HG02642 (cell line): ENCODE results near the gene OTOS.

Experiments used
- ATAC-seq: cut with Tn5 transposase; IDR thresholded peaks from one replicate; pipeline ENCODE4 v1.9.1; 2021; ENCODE audit warnings: mild to moderate bottlenecking; ENCODE audit not compliant: unreplicated experiment, poor library complexity

OTOS gene

DNA sequence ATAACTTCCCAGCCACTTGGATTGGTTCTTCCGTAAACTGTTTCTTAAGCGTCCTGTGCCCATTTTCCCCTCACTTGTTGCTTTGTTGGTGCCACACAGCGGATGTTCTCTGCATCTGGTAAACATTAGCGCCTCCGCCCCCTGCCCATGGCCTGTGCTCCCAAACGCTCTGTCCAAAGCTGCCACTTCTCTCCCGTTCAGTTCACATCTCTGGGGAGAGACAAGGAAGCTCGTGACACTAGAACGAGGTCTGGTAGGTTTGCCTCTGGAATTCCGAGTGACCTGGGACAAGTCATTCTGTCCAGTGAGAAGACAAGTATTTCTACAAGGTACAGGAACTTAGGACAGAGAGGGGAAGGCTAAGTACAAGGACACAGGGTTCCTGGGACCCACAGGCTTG lies 13.7 kb downstream of the OTOS start:
- no peak for ATAC-seq

DNA sequence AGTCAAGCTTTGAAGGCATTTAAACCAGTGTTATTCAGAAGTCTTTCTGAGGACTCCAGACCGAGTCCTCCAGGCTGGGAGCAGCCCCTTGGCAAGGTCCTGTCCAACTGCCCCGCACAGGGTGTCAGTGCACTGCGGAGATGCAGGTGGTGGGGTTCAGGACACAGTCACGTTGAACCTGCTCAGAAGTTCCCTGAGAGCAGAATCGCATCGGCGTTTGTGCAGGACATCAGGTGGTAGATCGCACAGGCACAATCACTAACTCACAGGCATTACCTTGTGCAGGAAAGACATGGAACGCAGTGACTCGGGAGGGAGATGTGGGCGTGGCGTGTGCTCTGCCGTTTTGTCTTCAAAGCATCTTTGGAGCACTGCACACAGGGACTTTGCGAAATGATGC lies 14.7 kb downstream of the OTOS start:
- no peak for ATAC-seq

DNA sequence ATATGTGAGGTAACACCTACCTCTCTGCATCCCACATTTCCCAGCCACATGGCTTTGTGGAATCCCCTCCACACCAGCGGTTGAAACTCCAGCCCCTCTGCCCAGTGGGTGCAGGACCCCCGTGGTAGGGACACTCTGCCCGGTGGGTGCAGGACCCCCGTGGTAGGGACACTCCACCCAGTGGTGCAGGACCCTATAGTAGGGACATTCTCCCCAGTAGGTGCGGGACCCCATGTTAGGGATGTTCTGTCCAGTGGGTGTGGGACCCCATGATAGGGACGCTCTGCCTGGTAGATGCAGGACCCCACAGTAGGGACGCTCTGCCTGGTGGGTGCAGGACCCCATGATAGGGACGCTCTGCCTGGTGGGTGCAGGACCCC lies 15.8 kb downstream of the OTOS start:
- no peak for ATAC-seq

DNA sequence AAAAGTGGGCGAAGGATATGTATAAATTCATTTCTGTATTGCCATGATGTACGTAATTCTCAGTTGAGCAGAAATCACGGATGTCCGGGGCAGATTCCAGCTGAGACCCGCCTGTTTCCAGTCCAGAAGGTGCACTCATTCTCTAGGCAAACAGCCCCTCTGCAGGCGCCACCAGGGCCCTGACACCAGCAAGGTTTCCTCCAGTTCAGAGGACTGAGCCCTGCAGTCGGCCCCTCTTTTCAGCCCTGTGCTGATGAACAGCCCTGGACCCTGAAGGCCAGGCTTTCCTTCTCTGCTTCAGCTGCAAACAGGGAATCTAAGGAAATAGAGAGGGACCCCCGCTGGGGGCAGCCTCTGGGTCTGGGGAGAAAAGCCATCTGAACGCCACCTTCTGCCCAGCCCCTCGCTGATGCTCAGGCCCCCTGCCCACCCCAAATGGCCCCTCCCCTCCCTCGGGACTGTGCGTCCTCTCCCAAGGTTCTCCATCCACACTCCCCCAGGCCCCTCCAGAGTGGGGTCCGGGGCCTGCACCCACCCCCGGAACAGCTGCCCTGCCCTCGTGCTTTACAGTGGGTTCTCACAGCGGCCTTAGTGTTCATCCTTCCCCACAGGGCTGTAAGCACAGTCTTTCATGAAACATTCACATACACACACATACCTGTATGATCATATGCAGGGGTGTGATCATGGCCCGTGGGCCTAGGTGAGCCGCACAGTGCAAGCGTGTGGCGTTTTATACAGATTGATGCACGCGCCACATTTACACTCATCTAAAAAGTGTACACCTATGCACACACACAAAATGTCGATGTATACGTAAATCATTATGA lies 16.4 kb downstream of the OTOS start:
- ATAC-seq = no peak

DNA sequence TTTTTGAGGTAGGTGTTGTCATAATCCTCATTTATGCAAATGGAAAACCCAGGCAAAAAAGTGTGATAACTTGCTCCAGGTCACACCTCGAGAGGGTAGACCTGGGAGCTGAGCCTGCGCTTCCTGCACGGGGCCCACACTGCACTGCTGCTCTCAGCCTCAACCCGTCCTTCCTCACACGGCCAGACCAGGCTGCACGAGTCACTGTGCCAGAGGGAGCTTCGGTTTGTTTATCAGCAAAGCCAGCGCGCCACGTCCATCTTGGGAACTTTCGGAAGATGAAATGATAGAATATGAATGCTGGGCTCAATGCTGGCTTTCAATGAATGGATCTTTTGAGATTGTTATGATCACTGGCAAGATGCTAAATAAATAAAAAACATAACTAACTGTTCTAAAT lies 18.8 kb downstream of the OTOS start:
- ATAC-seq = no peak

DNA sequence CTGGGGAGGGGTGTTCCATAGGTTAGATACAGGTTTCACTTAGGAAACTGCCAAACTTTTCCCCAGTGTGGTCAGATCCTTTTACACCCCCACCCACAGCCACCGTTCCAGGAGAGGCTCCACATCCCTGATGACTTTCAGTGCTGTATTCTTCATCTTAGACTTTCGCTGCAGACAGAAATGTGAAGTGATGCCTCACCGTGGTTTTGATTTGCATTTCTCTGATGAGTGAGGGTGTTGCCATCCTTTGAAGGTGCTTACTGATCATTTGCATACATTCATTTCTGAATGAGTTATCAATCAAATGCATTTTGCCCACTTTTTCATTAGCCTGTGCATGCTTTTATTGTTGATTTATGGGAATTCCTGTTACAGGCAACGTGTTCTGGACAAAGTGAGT lies 19.3 kb downstream of the OTOS start:
- no peak for ATAC-seq

DNA sequence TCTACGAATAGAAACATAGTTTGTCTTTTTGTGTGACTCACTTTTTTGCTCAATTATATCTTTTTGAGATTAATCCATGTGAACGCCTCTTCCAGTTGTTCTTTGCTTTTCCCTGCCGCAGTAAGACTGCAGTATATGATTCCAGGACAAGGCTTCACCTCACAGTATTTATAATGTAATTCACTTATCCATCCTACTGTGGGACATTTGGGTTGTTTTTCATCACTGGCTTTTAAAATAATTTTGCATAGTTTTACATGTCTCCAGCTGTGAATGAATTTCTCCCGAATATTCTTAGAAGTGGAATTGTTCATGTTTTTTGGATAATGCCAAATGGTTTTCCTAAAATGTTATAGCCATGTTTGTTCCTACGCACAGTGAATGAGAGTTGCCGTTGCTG lies 26.2 kb downstream of the OTOS start:
- no peak for ATAC-seq

DNA sequence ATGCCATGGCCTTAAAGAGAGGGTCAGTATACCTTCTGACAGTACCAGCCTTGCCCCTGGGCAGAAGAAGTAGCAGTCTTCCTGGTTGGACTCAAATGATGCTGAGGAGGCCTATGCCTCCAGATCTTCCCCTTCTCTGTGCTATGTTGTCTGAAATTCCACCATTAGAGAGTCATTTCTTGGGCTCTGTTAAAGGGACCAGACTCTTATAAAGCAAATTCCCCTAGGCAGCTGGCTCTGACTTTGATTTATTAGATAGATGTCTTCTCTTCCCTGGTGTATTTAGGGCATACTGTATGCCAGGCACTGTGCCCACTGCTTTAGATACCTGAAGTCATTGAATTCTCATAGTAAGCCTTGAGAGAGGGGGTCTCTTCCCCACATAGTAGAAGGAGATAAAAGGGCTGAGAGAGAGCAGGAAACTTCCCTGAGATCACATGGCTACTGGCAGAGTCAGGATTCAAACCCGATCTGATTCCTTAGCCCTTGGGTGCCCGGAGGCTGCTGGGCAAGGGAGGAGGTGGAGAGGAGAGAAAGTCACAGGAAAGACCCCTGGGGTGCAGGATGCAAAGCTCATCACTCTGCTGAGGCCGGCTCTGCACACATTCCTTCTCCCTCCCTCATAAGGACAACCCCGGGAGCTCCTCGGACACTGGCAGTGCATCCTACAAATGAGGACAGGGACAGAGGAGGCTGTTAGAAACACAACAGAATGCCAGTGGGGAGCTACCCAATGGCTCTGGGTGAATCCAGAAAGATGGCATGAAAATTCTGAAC lies 27.4 kb downstream of the OTOS start:
- no peak for ATAC-seq

DNA sequence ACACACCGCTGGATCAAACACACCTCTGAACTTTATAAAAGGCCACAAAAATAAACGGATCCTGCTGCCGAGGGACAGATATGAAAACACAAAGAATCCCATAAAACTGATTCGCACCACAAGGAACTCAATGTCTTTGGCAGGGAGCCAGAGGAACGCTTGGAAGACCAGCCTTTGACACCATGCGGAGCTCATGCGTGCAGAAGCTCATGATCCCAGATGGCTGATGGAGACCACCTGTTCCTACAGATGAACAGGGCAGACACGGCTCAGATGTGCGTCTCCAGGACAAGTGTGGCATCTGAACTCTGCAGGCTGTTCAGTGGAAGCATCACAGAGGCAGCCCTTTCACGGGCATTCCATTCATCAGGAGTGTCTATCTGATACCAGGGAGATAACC lies 29.2 kb downstream of the OTOS start:
- no peak for ATAC-seq

DNA sequence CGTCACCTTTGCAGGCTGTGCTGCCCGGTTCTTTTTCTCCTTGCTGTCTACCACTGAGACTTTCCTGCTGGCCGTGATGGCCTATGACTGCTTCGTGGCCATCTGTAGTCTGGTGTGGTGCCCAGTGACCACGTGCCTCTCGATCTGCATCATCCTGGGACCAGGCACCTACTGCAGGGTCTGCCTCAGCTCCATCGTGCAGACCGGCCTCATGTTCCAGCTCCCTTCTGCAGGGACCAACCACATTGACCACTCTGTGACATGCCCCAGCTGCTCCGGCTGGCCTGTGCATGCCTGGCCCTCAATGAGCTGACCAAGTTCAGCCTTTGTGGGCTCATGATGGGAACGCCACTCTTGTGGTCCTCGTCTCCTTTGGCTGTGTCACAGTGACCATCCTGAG lies 31.1 kb downstream of the OTOS start:
- no peak for ATAC-seq

DNA sequence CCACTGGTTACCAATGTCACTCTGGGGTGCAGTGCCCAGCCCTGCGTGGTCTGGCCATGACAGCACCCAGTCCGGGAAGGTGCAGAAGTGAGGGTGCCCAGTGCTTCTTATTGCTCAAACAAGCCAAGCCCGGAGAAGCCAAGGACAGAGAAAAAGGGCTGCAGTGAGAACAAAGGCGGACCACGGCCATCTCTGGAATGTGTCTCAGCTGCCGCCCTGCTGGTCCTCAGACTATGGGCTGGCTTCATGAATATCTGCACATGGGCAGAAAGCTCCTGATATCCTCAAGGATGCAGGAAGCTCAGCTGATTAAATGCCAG lies 33.0 kb downstream of the OTOS start:
- no peak for ATAC-seq

DNA sequence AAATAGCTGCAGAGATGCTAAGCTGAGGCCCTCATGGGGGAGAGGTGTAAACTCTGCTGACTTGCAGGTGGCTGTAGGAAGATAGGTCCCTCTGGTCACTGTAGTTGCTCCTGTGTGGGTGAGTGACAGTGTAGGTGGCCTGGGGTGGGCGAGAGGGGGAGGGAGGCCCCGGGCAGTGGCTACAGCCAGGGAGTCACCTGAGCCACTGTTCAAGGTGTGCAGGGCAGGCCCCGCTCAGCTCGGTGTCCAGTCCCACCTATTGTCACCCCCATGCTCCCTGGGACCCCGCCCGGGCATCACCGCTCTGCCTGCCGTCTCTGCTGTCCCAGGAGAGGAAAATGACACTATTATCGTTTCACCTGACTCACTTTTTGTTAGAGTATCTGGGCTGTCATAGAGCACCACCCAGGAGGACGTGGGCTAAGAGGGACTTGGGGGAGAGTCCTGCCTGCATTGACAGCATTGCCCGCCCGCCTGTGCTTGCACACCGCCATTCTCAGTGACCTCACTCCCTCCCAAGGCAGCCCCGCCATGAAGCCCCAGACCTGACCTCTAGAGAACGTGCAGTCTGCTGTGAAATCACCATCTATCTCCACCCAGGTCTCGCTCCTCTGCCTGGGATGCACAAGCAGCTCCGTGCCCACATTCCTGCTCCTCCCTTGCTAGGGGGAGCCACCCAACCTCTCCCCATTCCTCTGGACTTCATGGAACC lies 33.5 kb downstream of the OTOS start:
- ATAC-seq = no peak

DNA sequence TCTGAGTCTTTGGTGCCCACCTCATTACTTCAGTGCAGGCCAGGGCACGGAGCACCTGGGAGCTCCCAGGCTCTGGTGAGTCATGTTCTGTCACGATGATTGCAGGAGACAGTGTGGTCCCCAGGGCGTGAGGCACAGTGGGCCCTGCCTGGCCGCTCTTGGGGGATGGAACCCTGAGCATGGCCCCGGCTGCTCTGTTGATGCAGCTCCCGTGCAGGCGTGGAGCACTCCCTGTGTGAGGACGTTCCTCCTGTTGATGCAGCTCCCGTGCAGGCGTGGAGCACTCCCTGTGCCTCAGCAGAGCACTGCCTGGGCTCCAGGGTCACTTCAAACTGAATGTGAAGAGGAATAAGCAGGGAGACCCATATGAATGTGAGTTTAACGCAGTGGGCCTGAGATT lies 34.5 kb downstream of the OTOS start:
- ATAC-seq = no peak

DNA sequence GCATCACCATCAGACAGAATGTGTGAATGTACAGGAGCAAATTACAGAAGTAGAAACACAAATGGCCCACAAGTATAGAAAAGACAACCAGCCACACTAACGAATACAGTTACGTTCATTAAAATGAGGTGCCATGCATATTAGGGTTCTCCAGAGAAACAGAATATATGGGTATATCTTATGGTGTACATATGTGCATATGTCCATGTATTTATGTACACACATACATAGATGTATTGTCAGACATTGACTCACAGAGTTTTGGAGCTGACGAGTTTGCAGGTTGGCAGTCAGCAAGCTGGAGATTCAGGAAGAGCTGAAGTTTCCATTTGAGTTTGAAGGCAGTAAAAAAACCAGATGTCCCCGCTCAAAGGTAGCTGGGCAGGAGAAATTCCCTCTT lies 37.3 kb downstream of the OTOS start:
- no peak for ATAC-seq

DNA sequence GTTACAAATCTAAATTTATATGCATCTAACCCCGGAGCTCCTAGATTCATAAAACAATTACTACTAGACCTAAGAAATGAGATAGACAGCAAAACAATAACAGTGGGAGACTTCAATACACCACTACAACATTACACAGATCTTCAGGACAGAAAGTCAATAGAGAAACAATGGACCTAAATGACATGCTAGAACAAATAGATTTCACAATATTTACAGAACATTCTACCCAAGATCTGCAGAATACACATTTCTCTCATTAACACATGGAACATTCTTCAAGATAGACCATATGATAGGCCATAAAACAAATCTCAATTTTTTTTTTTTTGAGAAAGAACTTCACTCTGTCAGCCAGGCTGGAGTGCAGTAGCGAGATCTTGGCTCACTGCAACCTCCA lies 42.1 kb downstream of the OTOS start:
- ATAC-seq = no peak

DNA sequence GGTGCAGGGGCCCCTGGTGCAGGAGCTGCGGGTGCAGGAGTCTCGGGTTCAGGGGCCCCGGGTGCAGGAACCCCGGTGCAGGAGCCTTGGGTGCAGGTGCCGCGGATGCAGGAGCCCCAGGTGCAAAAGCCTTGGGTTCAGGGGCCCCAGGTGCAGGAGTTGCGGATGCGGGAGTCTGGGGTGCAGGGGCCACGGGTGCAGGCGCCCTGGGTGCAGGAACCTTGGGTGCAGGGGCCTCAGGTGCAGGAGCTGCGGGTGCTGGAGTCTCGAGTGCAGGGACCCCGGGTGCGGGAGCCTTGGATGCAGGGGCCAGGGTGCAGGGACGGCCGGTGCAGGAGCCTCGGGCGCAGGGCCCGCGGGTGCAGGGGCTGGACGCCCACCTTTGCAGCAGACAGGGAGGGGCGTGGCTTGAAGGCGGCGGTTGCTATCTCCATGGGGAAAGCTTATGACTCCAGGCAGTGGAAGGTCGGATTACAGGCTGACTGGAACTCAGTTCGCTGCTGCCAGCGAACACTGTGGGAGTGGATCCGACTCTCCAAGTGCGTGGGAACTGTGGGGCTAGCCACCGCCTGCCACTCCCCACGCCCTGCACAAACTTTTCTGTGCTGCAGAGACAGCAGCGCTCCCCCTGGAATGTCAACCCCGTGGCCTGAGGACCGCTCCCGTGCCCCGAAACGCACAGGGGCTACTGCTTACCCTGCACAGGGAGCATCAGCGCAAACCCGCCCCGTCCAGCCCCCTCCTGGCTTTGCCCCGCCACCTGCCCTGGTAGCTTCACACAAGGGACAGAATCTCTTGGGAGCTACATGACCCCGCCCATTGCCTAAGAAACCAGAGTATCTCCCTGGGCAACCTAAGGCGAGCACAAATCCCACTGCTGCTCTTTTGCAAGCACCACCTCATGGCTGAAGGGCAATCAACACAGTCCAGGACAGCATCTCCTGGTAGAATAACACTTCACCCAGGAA lies 44.6 kb downstream of the OTOS start:
- no peak for ATAC-seq

DNA sequence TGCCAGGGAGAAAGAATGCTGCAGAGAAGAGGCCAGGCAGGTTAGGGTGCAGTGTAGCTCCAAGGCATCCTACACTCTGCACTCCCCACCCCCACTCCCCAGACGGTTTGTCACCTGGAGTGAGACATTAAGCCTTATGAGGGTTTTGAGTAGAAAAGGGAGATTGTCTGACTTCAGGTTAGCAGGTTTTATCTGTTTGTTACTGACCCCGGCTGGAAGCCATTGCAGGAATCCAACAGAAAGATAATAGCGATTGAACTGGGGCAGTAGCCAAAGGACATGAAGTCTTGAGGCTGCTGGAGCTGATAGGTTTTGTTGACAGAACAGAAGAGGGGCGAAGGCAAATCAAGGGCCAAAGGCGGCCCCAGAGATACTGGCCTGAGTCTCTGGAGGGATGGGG lies 51.2 kb downstream of the OTOS start:
- no peak for ATAC-seq
